GM12878 (cell line): ENCODE measurements around the gene MCCD1. TPM values are rescaled to one million over a fixed set of nuclear protein-coding genes. Genes with fewer than 3 reads are reported as not detected.

Experiments
- BRCA1 ChIP-seq: IDR thresholded peaks from 2 replicates; pipeline ENCODE4 v1.6.1; 2011; ENCODE audit warnings: low read depth, low read length, improper control_type of control experiment
- CHD4 ChIP-seq: fragments of 200-600 bp; sonication (generic); IDR thresholded peaks from 2 replicates; pipeline ENCODE4 v1.6.1; 2016; ENCODE audit warnings: mild to moderate bottlenecking
- E2F4 ChIP-seq: IDR thresholded peaks from 2 replicates; pipeline ENCODE4 v1.6.1; 2012; ENCODE audit warnings: low read depth, low read length, improper control_type of control experiment
- EED ChIP-seq: sonication (generic); IDR thresholded peaks from 2 replicates; pipeline ENCODE4 v1.6.1; 2016; ENCODE audit warnings: antibody characterized with exemption, low read depth
- FOXK2 ChIP-seq: fragments of 450-650 bp; IDR thresholded peaks from 2 replicates; pipeline ENCODE4 v1.6.1; 2017; ENCODE audit warnings: mild to moderate bottlenecking, moderate library complexity
- IKZF1 ChIP-seq: fragments of 450-650 bp; conservative IDR thresholded peaks from 2 replicates; pipeline ENCODE4 v1.6.1; 2017; ENCODE audit warnings: antibody characterized with exemption, mild to moderate bottlenecking
- MEF2B ChIP-seq: fragments of 450-650 bp; IDR thresholded peaks from 2 replicates; pipeline ENCODE4 v1.6.1; 2018; ENCODE audit warnings: mild to moderate bottlenecking, moderate library complexity; ENCODE audit not compliant: partially characterized antibody, poor library complexity, severe bottlenecking
- NR2C2 ChIP-seq: IDR thresholded peaks from 2 replicates; pipeline ENCODE4 v1.6.1; 2011; ENCODE audit warnings: borderline replicate concordance, low read depth; ENCODE audit not compliant: control insufficient read depth, insufficient read length
- NR2F1 ChIP-seq: fragments of 450-650 bp; conservative IDR thresholded peaks from 2 replicates; pipeline ENCODE4 v1.6.1; 2017; ENCODE audit warnings: mild to moderate bottlenecking
- NRF1 ChIP-seq: conservative IDR thresholded peaks from 2 replicates; pipeline ENCODE4 v1.6.1; 2011; ENCODE audit warnings: mild to moderate bottlenecking, low read depth, low read length, improper control_type of control experiment
- POLR2AphosphoS5 ChIP-seq: IDR thresholded peaks from 2 replicates; pipeline ENCODE4 v1.6.1; 2011; ENCODE audit warnings: mild to moderate bottlenecking, low read length, inconsistent platforms
- RBBP5 ChIP-seq: fragments of 200-600 bp; sonication (generic); conservative IDR thresholded peaks from 2 replicates; pipeline ENCODE4 v1.6.1; 2016
- SPI1 ChIP-seq: IDR thresholded peaks from 2 replicates; pipeline ENCODE4 v1.6.1; 2011; ENCODE audit warnings: low read depth, mild to moderate bottlenecking, low read length, moderate library complexity, borderline replicate concordance; ENCODE audit not compliant: insufficient read depth
- ZBED1 ChIP-seq: IDR thresholded peaks from 2 replicates; pipeline ENCODE4 v1.6.1; 2016; ENCODE audit warnings: borderline replicate concordance
- polyA plus RNA-seq, 11 experiments: library from polyadenylated mRNA; depleted of rRNA in 4 of 11; unstranded in 6 of 11; stranded (reverse) in 5 of 11; fragments of >200 nt; fragmentation: Nextera tagmentation in 4 of 11; fragmentation: Illumina TruSeq in 1 of 11; extraction: Ambion mirVana in 4 of 11; extraction: Trizol in 1 of 11; gene quantifications; 1 replicate in 1 of 11; 2 replicates in 10 of 11; pipeline versions ENCODE4 v1.2.1 to v1.2.3, GENCODE V29; 2011 to 2016; ENCODE audit warnings: inconsistent platforms in 2 of 11, missing spikeins in 2 of 11, low read depth in 1 of 11
- total RNA-seq, 4 experiments: library from RNA; depleted of rRNA in 3 of 4; stranded (reverse); fragments of >200 nt in 3 of 4; fragmentation: Illumina TruSeq in 1 of 4; extraction: Trizol in 1 of 4; gene quantifications; 2 replicates each; pipeline versions ENCODE4 v1.2.1 to v1.2.3, GENCODE V29; 2013 to 2021
- TF ChIP-seq, protein P1 (sequence below): IDR thresholded peaks from 2 replicates; pipeline ENCODE4 v1.6.1; 2012; ENCODE audit warnings: low read depth, low read length, improper control_type of control experiment
- TF ChIP-seq, protein P2 (sequence below): fragments of 150-350 bp; IDR thresholded peaks from 2 replicates; pipeline ENCODE4 v1.6.1; 2016; ENCODE audit warnings: low read depth, low read length
- TF ChIP-seq, protein P3 (sequence below): fragments of 450-650 bp; IDR thresholded peaks from 2 replicates; pipeline ENCODE4 v1.6.1; 2016; ENCODE audit warnings: mild to moderate bottlenecking
- TF ChIP-seq, protein P4 (sequence below): IDR thresholded peaks from 2 replicates; pipeline ENCODE4 v1.6.1; 2012; ENCODE audit warnings: improper control_type of control experiment, low read depth, low read length; ENCODE audit not compliant: insufficient replicate concordance

MCCD1 gene
- total and polyA plus RNA-seq, 10 of the 15 experiments (the other 5 are each of a cell fraction or from before 2014, with no cell fraction given): not detected

GRCh38 chr6:31576897-31577578 lies 48.3 kb downstream of the MCCD1 start (continued):
- TF ChIP-seq RBBP5 (no peak), IKZF1 (no peak; the same call in none of the 2 replicates), MEF2B (no peak), NR2F1 (no peak), EED (peak; percentile 50; the same call in 1 of the 2 replicates), CHD4 (no peak), BRCA1 (no peak), FOXK2 (no peak), NR2C2 (no peak), POLR2AphosphoS5 (peak; percentile 77), NRF1 (no peak), ZBED1 (no peak), E2F4 (no peak), SPI1 (no peak)
- TF ChIP-seq, protein P1, sequence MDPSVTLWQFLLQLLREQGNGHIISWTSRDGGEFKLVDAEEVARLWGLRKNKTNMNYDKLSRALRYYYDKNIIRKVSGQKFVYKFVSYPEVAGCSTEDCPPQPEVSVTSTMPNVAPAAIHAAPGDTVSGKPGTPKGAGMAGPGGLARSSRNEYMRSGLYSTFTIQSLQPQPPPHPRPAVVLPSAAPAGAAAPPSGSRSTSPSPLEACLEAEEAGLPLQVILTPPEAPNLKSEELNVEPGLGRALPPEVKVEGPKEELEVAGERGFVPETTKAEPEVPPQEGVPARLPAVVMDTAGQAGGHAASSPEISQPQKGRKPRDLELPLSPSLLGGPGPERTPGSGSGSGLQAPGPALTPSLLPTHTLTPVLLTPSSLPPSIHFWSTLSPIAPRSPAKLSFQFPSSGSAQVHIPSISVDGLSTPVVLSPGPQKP: peak; percentile 54; the same call in 1 of the 2 replicates
- TF ChIP-seq, protein P2, sequence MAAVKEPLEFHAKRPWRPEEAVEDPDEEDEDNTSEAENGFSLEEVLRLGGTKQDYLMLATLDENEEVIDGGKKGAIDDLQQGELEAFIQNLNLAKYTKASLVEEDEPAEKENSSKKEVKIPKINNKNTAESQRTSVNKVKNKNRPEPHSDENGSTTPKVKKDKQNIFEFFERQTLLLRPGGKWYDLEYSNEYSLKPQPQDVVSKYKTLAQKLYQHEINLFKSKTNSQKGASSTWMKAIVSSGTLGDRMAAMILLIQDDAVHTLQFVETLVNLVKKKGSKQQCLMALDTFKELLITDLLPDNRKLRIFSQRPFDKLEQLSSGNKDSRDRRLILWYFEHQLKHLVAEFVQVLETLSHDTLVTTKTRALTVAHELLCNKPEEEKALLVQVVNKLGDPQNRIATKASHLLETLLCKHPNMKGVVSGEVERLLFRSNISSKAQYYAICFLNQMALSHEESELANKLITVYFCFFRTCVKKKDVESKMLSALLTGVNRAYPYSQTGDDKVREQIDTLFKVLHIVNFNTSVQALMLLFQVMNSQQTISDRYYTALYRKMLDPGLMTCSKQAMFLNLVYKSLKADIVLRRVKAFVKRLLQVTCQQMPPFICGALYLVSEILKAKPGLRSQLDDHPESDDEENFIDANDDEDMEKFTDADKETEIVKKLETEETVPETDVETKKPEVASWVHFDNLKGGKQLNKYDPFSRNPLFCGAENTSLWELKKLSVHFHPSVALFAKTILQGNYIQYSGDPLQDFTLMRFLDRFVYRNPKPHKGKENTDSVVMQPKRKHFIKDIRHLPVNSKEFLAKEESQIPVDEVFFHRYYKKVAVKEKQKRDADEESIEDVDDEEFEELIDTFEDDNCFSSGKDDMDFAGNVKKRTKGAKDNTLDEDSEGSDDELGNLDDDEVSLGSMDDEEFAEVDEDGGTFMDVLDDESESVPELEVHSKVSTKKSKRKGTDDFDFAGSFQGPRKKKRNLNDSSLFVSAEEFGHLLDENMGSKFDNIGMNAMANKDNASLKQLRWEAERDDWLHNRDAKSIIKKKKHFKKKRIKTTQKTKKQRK: no peak
- TF ChIP-seq, protein P3, sequence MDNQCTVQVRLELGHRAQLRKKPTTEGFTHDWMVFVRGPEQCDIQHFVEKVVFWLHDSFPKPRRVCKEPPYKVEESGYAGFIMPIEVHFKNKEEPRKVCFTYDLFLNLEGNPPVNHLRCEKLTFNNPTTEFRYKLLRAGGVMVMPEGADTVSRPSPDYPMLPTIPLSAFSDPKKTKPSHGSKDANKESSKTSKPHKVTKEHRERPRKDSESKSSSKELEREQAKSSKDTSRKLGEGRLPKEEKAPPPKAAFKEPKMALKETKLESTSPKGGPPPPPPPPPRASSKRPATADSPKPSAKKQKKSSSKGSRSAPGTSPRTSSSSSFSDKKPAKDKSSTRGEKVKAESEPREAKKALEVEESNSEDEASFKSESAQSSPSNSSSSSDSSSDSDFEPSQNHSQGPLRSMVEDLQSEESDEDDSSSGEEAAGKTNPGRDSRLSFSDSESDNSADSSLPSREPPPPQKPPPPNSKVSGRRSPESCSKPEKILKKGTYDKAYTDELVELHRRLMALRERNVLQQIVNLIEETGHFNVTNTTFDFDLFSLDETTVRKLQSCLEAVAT: no peak
- TF ChIP-seq, protein P4, sequence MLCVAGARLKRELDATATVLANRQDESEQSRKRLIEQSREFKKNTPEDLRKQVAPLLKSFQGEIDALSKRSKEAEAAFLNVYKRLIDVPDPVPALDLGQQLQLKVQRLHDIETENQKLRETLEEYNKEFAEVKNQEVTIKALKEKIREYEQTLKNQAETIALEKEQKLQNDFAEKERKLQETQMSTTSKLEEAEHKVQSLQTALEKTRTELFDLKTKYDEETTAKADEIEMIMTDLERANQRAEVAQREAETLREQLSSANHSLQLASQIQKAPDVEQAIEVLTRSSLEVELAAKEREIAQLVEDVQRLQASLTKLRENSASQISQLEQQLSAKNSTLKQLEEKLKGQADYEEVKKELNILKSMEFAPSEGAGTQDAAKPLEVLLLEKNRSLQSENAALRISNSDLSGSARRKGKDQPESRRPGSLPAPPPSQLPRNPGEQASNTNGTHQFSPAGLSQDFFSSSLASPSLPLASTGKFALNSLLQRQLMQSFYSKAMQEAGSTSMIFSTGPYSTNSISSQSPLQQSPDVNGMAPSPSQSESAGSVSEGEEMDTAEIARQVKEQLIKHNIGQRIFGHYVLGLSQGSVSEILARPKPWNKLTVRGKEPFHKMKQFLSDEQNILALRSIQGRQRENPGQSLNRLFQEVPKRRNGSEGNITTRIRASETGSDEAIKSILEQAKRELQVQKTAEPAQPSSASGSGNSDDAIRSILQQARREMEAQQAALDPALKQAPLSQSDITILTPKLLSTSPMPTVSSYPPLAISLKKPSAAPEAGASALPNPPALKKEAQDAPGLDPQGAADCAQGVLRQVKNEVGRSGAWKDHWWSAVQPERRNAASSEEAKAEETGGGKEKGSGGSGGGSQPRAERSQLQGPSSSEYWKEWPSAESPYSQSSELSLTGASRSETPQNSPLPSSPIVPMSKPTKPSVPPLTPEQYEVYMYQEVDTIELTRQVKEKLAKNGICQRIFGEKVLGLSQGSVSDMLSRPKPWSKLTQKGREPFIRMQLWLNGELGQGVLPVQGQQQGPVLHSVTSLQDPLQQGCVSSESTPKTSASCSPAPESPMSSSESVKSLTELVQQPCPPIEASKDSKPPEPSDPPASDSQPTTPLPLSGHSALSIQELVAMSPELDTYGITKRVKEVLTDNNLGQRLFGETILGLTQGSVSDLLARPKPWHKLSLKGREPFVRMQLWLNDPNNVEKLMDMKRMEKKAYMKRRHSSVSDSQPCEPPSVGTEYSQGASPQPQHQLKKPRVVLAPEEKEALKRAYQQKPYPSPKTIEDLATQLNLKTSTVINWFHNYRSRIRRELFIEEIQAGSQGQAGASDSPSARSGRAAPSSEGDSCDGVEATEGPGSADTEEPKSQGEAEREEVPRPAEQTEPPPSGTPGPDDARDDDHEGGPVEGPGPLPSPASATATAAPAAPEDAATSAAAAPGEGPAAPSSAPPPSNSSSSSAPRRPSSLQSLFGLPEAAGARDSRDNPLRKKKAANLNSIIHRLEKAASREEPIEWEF: no peak
